Myocyte (in vitro differentiated cells): ENCODE measurements around the gene PLCD1. TPM values are rescaled to one million over a fixed set of nuclear protein-coding genes. Genes with fewer than 3 reads are reported as not detected.
"Not testable (repeated sequence)": the region's sequence is repeated elsewhere in the genome, so short reads cannot be mapped to it uniquely, and the experiment has no call there.

Source experiments
- DNase-seq: peaks from one replicate; pipeline ENCODE4 v3.0.0-alpha.2; 2012; ENCODE audit warnings: low read depth
- polyA plus RNA-seq: library from polyadenylated mRNA; unstranded; fragments of >200 nt; gene quantifications from one replicate; pipeline ENCODE4 v1.2.1, GENCODE V29; 2012; ENCODE audit warnings: missing spikeins
- total RNA-seq: library from RNA; depleted of rRNA; stranded (reverse); fragments of >200 nt; gene quantifications from 2 replicates; pipeline ENCODE4 v1.2.3, GENCODE V29; 2014

The PLCD1 gene
- 11.2 and 19.6 TPM in 2 replicates for total RNA-seq
- polyA plus RNA-seq: 23.5 TPM

- DNase-seq: peak; percentile 83
These were observed at the start of gene PLCD1 for GRCh38 chr3:38029400-38030125. TSS of gene PLCD1 (minus strand) at chr3:38029642. CDS start at chr3:38029539, 103 bp downstream.

GRCh38 chr3:38077073-38077472 lies 47.6 kb upstream of the PLCD1 start:
- not testable (repeated sequence) for DNase-seq

- no peak for DNase-seq
These were observed 40.6 kb upstream of the PLCD1 start for GRCh38 chr3:38070013-38070412.

DNA sequence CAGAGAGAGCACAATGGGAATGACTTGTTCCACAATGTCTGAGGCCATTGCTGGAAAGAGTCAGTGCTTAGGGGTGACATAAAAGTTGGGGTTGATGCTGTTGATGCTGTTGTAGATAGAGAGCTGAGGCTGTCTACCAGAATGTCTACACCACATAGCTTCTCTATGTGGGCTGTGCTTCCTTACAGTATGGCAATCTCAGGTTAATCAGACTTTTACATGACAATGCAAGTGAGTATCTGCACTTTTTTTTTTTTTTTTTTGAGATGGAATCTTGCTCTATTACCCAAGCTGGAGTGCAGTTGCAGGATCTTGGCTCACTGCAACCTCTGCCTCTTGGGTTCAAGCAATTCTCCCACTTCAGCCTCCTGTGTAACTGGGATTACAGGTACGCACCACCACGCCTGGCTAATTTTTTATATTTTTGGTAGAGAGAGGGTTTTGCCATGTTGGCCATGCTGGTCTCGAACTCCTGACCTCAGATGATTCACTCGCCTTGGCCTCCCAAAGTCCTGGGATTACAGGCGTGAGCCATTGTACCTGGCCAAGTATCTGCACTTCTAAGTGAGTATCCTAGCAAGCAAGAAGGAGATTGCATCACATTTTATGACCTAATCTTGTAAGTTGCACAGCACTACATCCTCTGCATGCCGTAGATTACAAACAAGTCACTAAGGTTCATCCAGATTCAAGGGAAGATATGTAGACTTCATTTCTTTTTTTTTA lies 38.2 kb upstream of the PLCD1 start:
- no peak for DNase-seq

GRCh38 chr3:38064453-38064852 lies 35.0 kb upstream of the PLCD1 start:
- DNase-seq: not testable (repeated sequence)

DNA sequence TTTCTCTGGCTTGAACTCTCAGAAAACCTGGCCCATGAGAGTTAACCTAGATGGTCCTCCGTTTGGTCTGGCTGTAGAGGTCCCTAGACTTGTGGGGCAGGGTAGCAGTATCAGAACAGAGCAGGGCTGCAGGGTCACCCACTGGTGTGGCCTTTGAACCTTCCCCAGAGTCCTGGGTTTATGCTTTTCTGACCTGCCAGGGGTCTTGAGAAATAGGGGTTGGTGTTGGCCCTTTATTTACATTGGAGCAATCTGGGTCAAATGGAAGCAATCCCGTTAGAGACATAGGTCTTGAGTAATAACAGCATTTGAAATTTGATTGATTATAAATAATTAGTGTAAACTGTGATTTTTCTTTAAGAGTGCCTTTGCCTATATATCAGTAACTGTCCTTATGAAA lies 33.4 kb upstream of the PLCD1 start:
- no peak for DNase-seq

DNA sequence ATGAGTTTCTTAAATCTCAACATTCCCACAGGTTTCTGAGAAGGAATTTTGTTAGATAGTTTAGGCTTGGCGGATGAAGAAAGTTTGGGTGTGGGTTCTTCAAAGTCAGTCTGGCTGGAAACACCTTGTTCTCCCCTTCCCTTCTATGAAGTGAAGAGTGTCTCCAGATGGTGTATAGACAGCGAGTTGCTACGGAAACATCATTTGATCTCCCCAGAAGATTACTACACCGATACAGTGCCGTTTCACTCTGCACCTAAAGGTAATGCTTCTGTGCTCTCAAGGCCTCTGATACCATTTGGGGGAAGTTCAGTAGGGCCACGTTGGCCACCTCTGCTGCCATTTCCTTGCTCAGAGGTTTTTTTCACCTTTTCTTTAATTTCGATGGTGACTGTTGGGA lies 30.1 kb upstream of the PLCD1 start:
- DNase-seq: no peak

DNA sequence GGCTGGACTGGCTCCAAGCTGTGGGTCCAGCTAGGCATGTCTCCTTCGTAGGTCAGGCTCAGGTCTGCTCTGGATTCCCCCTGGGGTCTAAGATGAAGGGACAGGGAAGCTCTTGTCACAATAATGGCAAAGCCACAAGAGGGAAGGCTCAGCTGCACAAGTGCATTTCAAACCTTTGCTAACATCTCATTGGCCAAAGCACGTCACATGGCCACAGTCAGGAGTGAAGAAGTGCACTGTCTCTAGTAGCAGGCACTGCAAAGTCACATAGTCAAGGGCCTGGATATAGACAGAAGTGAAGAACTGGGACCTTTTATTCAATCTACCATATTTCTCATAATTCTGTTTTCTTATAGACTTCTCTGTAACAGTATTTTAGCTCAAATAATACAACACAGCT lies 29.7 kb upstream of the PLCD1 start:
- DNase-seq: no peak

GRCh38 chr3:38054499-38055001 lies 25.1 kb upstream of the PLCD1 start:
- DNase-seq: no peak

DNA sequence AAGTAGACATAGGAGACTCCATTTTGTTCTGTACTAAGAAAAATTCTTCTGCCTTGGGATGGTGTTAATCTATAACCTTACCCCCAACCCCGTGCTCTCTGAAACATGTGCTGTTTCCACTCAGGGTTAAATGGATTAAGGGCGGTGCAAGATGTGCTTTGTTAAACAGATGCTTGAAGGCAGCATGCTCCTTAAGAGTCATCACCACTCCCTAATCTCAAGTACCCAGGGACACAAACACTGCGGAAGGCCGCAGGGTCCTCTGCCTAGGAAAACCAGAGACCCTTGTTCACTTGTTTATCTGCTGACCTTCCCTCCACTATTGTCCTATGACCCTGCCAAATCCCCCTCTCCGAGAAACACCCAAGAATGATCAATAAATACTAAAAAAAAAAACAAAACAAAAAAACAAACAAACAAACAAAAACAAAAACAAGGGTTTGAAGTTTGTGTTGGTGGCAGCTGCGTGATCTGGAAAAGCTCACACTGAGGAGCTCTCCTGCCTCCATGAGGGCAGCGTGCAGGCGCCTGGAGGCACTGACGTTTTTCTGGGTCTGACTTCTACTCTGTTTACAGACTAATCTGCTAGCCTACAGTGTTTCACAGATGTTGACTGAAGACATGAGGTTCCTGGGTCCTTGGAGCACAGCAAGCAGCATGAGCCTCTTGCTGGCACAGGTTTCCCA lies 24.5 kb upstream of the PLCD1 start:
- DNase-seq: not testable (repeated sequence)

DNA sequence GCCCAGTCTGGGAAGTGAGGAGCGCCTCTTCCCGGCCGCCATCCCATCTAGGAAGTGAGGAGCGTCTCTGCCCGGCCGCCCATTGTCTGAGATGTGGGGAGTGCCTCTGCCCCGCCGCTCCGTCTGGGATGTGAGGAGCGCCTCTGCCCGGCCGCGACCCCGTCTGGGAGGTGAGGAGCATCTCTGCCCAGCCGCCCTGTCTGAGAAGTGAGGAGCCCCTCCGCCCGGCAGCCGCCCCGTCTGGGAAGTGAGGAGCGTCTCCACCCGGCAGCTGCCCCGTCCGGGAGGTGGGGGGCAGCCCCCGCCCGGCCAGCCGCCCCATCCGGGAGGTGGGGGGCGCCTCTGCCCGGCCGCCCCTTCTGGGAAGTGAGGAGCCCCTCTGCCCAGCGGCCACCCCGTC lies 23.8 kb upstream of the PLCD1 start:
- not testable (repeated sequence) for DNase-seq

- DNase-seq: no peak
These were observed 21.7 kb upstream of the PLCD1 start for GRCh38 chr3:38051131-38051530.

DNA sequence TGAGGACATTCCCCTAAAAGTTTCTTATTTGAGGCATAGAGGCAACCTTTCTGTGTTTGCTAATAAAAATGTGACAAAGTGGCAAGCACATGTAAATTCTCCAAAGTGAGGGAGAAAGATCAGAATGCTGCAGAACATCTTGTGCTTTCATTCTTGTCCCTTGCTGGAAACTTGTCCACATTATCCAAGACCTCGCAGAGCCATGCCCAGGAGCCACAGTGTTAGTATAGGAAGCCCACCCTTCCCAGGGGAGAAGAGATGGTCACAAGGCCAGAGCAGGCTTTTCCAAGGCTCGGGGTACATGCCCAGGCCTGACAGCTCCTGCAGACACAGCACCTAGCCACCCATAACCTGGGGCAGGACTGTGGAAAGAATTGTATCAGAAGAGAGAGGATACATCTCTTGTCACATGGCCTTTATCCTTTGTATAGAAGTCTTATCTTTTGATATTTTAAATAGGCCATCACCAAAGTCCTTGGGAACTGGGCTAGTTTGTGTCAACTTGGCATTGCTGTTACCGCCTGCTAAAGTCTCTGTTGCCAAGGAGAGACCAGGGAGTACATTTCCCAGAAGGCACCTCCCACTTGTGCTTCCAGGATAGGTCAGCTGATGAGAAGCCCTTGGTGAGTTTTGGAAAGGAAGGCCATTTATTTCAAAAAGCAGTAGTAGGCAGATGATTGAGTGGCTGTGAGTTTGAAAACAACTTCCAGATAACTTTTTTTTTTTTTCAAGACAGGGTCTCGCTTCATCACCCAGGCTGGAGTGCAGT lies 20.1 kb upstream of the PLCD1 start:
- DNase-seq: no peak

DNA sequence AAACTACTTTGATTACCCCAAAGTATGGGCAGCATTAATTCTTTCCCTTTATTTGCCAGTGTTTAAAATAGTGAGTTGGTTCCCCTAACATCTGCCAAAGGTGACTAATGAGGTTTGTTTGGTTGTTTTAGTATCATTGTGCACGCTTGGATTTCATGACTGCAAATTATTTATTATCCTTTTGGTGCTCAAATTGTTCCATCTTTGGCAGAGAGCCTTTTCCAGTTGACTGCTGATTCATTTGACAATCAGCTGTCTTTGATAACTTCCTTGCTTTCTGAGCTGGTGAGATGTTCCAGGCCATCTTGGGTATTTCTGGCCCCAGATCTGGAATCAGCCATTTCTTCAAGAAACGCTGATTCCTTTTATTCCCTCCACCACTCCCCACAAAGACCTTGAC lies 18.5 kb upstream of the PLCD1 start:
- no peak for DNase-seq

DNA sequence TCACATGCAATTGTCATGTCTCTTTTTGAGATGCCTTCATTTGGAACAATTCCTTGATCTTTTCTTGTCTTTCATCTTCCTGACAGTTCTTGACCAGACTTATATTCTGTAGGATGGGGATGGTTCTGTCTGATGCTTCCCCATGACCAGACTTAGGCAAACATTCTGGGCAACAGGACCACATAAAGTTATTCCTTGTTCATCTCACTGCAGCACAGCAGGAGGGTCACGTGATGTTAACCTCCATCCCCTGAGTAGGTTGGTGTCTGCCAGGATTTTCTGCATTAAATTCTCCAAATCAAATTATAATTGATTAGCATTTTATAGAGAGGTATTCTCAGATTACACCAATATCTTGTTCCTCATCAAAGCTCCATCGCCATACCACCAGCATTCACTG lies 17.4 kb upstream of the PLCD1 start:
- no peak for DNase-seq

DNA sequence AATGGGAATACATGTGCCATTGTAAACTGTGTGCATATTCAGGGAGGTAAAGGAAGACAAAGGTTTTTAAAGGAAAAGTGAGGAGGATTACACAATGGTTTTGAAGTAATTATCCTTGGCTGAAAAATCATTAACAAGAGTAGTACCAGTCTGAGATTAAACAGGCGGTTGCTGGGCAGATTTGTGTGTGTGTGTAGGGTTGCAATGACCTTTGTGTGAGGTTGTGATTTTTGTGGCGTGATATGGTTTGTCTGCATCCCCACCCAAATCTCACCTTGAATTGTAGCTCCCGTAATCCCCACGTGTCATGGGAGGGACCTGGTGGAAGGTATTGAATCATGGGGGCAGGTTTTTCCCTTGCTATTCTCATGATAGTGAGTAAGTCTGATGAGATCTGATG lies 16.6 kb upstream of the PLCD1 start:
- DNase-seq: no peak

- no peak for DNase-seq
These were observed 14.0 kb upstream of the PLCD1 start for GRCh38 chr3:38043486-38043885.

- DNase-seq: no peak
These were observed 11.0 kb upstream of the PLCD1 start for GRCh38 chr3:38040401-38040800.

GRCh38 chr3:38039899-38040261 lies 10.4 kb upstream of the PLCD1 start:
- peak; percentile 44 for DNase-seq

GRCh38 chr3:38039101-38039898 lies 9.9 kb upstream of the PLCD1 start, which contains the start of gene DLEC1:
TSS of gene DLEC1 (plus strand) at chr3:38039208. CDS start at chr3:38039226, 18 bp downstream.
- no peak for DNase-seq
